SK-N-SH (cell line): ENCODE data around the gene CBX1. TPM values are rescaled to one million over a fixed set of nuclear protein-coding genes. Genes with fewer than 3 reads are reported as not detected.

ENCODE experiments used
- CTCF ChIA-PET: fragments of 300-600, 350-600 bp; formaldehyde crosslinking; extraction: SDS; loops from one replicate; lab custom pipeline; 2021; lab: Yijun Ruan, JAX
- POLR2A ChIA-PET: fragments of 350-600 bp; sonication (Branson Sonifier 250); formaldehyde crosslinking; extraction: SDS; loops from one replicate; lab custom pipeline; 2020; ENCODE audit warnings: antibody characterized with exemption, inconsistent platforms; lab: Yijun Ruan, JAX
- DNase-seq: peaks from one replicate; pipeline ENCODE4 v3.0.0; 2012
- H2AFZ ChIP-seq: fragments of 200-600 bp; sonication (generic); 2 replicates; pipeline ENCODE4 v1.8.1; 2016; ENCODE audit warnings: antibody characterized with exemption, mild to moderate bottlenecking, low read depth
- H3F3A ChIP-seq: fragments of 200-600 bp; sonication (generic); replicated peaks from 2 replicates; pipeline ENCODE3; 2016; ENCODE audit warnings: antibody characterized with exemption, mild to moderate bottlenecking; ENCODE audit not compliant: insufficient read depth
- H3K27ac ChIP-seq, 2 experiments: fragments of 200-500 bp in 1 of 2; fragments of 200-600 bp in 1 of 2; sonication (Bioruptor generic) in 1 of 2; sonication (generic), shearing (Covaris generic) in 1 of 2; 2 replicates each; pipeline versions ENCODE4 v1.5.1 to v1.6.1; 2014 to 2016; ENCODE audit warnings: low read depth in 2 of 2, inconsistent platforms in 1 of 2, low read length in 1 of 2, mild to moderate bottlenecking in 1 of 2, mixed read lengths in 1 of 2
- H3K27me3 ChIP-seq: fragments of 200-600 bp; sonication (generic), shearing (Covaris generic); 2 replicates; pipeline ENCODE4 v1.6.1; 2016; ENCODE audit warnings: mixed run types; ENCODE audit not compliant: insufficient read depth
- H3K36me3 ChIP-seq, 2 experiments: fragments of 200-500 bp in 1 of 2; fragments of 200-600 bp in 1 of 2; sonication (Bioruptor generic) in 1 of 2; sonication (generic) in 1 of 2; replicated peaks in 1 of 2; 2 replicates each; pipeline versions ENCODE3 to v1.5.1; 2014 to 2016; ENCODE audit warnings: low read length in 1 of 2, mild to moderate bottlenecking in 1 of 2; ENCODE audit not compliant: insufficient read depth in 2 of 2, control insufficient read depth in 1 of 2
- H3K4me1 ChIP-seq, 2 experiments: fragments of 200-500 bp in 1 of 2; fragments of 200-600 bp in 1 of 2; sonication (Bioruptor generic) in 1 of 2; sonication (generic), shearing (Covaris generic) in 1 of 2; 2 replicates each; pipeline versions ENCODE4 v1.5.1 to v1.6.1; 2014 to 2016; ENCODE audit warnings: low read depth in 1 of 2, low read length in 1 of 2, mixed run types in 1 of 2; ENCODE audit not compliant: insufficient read depth in 2 of 2, control insufficient read depth in 1 of 2
- H3K4me2 ChIP-seq: fragments of 200-600 bp; sonication (generic), shearing (Covaris generic); 2 replicates; pipeline ENCODE4 v1.6.1; 2017; ENCODE audit warnings: mixed run types
- H3K4me3 ChIP-seq, 2 experiments: fragments of 200-500 bp in 1 of 2; fragments of 200-600 bp in 1 of 2; sonication (Bioruptor generic) in 1 of 2; sonication (generic), shearing (Covaris generic) in 1 of 2; 2 replicates each; pipeline versions ENCODE4 v1.5.1 to v1.8.1; 2014 to 2016; ENCODE audit warnings: low read depth in 2 of 2, inconsistent platforms in 1 of 2, low read length in 1 of 2, mild to moderate bottlenecking in 1 of 2, mixed read lengths in 1 of 2, moderate library complexity in 1 of 2
- H3K79me2 ChIP-seq: fragments of 200-600 bp; sonication (generic); 2 replicates; pipeline ENCODE4 v1.8.1; 2017; ENCODE audit warnings: mild to moderate bottlenecking; ENCODE audit not compliant: insufficient read depth
- H3K9ac ChIP-seq: fragments of 200-600 bp; sonication (generic); 2 replicates; pipeline ENCODE4 v1.6.1; 2017; ENCODE audit warnings: mixed run types
- H3K9me2 ChIP-seq: fragments of 200-600 bp; sonication (generic); 2 replicates; pipeline ENCODE4 v1.6.1; 2017; ENCODE audit warnings: mixed run types
- H3K9me3 ChIP-seq: fragments of 200-600 bp; sonication (generic); 2 replicates; pipeline ENCODE4 v1.6.1; 2017; ENCODE audit warnings: mixed run types, mild to moderate bottlenecking, moderate library complexity
- H4K20me1 ChIP-seq: fragments of 200-600 bp; sonication (generic); 2 replicates; pipeline ENCODE4 v1.6.1; 2017; ENCODE audit warnings: mild to moderate bottlenecking, mixed run types; ENCODE audit not compliant: insufficient read depth
- CHD2 ChIP-seq: fragments of 150-350 bp; IDR thresholded peaks from 2 replicates; pipeline ENCODE4 v1.6.1; 2018; ENCODE audit warnings: low read length; ENCODE audit not compliant: partially characterized antibody
- ELF1 ChIP-seq: IDR thresholded peaks from 2 replicates; pipeline ENCODE4 v1.4.0; 2012
- FOSL2 ChIP-seq: IDR thresholded peaks from 2 replicates; pipeline ENCODE4 v1.4.0; 2012; ENCODE audit warnings: low read depth, mild to moderate bottlenecking, moderate library complexity, borderline replicate concordance
- FOXM1 ChIP-seq: IDR thresholded peaks from 2 replicates; pipeline ENCODE4 v1.4.0; 2012; ENCODE audit warnings: low read depth, mild to moderate bottlenecking
- MXI1 ChIP-seq: IDR thresholded peaks from 2 replicates; pipeline ENCODE4 v1.6.1; 2012; ENCODE audit warnings: mild to moderate bottlenecking, low read depth, low read length, improper control_type of control experiment
- NFIC ChIP-seq: IDR thresholded peaks from 2 replicates; pipeline ENCODE4 v1.4.0; 2012; ENCODE audit warnings: borderline replicate concordance
- NRF1 ChIP-seq: IDR thresholded peaks from 2 replicates; pipeline ENCODE4 v1.6.1; 2012; ENCODE audit warnings: low read depth, mild to moderate bottlenecking, low read length
- PBX3 ChIP-seq: IDR thresholded peaks from 2 replicates; pipeline ENCODE4; 2012
- POLR2AphosphoS5 ChIP-seq: IDR thresholded peaks from 2 replicates; pipeline ENCODE4 v1.6.1; 2012; ENCODE audit warnings: low read depth, low read length
- RAD21 ChIP-seq: IDR thresholded peaks from 2 replicates; pipeline ENCODE4 v1.6.1; 2012; ENCODE audit warnings: mild to moderate bottlenecking, low read length
- RFX5 ChIP-seq: IDR thresholded peaks from 2 replicates; pipeline ENCODE4 v1.6.1; 2012; ENCODE audit warnings: mild to moderate bottlenecking, improper control_type of control experiment, low read length
- TAF1 ChIP-seq: IDR thresholded peaks from 2 replicates; pipeline ENCODE4 v1.6.1; 2012; ENCODE audit warnings: low read depth, mild to moderate bottlenecking, low read length, moderate library complexity, borderline replicate concordance
- TCF12 ChIP-seq: IDR thresholded peaks from 2 replicates; pipeline ENCODE4 v1.4.0; 2012
- TEAD4 ChIP-seq: IDR thresholded peaks from 2 replicates; pipeline ENCODE4 v1.4.0; 2012; ENCODE audit warnings: mild to moderate bottlenecking, borderline replicate concordance; ENCODE audit not compliant: insufficient read depth
- USF1 ChIP-seq: IDR thresholded peaks from 2 replicates; pipeline ENCODE4 v1.4.0; 2012; ENCODE audit warnings: low read depth, borderline replicate concordance
- ZBTB33 ChIP-seq: IDR thresholded peaks from 2 replicates; pipeline ENCODE4 v1.4.0; 2012; ENCODE audit warnings: low read depth, borderline replicate concordance
- WGBS: methylation state at CpG from one replicate; pipeline ENCODE4 v1.1.6; 2017; ENCODE audit warnings: low lambda C conversion rate; 5-methylcytosine and 5-hydroxymethylcytosine counted together
- polyA plus RNA-seq, 3 experiments: library from polyadenylated mRNA; depleted of rRNA; stranded (reverse); fragments of >200 nt; gene quantifications; 2 replicates each; pipeline ENCODE4 v1.2.3, GENCODE V29; 2012
- TF ChIP-seq, protein P1 (sequence below): fragments of 150-350 bp; IDR thresholded peaks from 2 replicates; pipeline ENCODE4 v1.6.1; 2016; ENCODE audit warnings: mild to moderate bottlenecking, low read depth, low read length

CBX1 gene
- polyA plus RNA-seq, 1 of the 3 experiments (the other 2 are of a cell fraction) = 102 TPM

GRCh38 chr17:48128400-48128799, 27.1 kb upstream of the CBX1 start:
- Histone ChIP-seq H3K9ac (no peak overlapping the region), H3K27ac (no peak overlapping the region), H3K27me3 (peaks cover 3% of the 10 kb centered on the region; the same call in 1 of the 2 replicates), H3K4me1 (peaks cover 7 to 23% of the 10 kb centered on the region in 2 experiments; a peak in 2 of 4 replicates), H3K4me2 (no peak overlapping the region)
- POLR2A ChIA-PET = no interaction called here
- TF ChIP-seq FOSL2 (no peak), RFX5 (no peak), RAD21 (no peak), FOXM1 (no peak), ZBTB33 (no peak), TCF12 (no peak), TAF1 (no peak), PBX3 (no peak), TEAD4 (no peak), MXI1 (no peak), NFIC (no peak), ELF1 (no peak), POLR2AphosphoS5 (no peak), CHD2 (no peak), NRF1 (no peak), USF1 (no peak)
- TF ChIP-seq, protein P1, sequence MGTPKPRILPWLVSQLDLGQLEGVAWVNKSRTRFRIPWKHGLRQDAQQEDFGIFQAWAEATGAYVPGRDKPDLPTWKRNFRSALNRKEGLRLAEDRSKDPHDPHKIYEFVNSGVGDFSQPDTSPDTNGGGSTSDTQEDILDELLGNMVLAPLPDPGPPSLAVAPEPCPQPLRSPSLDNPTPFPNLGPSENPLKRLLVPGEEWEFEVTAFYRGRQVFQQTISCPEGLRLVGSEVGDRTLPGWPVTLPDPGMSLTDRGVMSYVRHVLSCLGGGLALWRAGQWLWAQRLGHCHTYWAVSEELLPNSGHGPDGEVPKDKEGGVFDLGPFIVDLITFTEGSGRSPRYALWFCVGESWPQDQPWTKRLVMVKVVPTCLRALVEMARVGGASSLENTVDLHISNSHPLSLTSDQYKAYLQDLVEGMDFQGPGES = no peak
- TF ChIP-seq, all 33 proteins: peak for 0
- H3K4me3 ChIP-seq = no peak overlapping the region
- H2AFZ ChIP-seq = no peak overlapping the region
- H3K36me3 ChIP-seq = peaks cover 13 to 21% of the 10 kb centered on the region in 2 experiments
- no peaks in the 10 kb centered on the region for H3F3A ChIP-seq
- no peaks in the 10 kb centered on the region for H4K20me1 ChIP-seq
- no peaks in the 10 kb centered on the region for H3K9me3 ChIP-seq
- CTCF ChIA-PET = interaction anchor here (1.3 to 17.8 kb wide), 11 partner anchors 11 to 484 kb away, joined by 3 to 232 read pairs (median 20); partner anchors contain the start of gene CBX1
- DNase-seq = no peak
- H3K79me2 ChIP-seq = no peaks in the 10 kb centered on the region
- 75% methylated on average over 5 of the region's 5 CpGs for WGBS
- no peaks in the 10 kb centered on the region for H3K9me2 ChIP-seq
